Right lobe of liver (tissue), 4 donors: ENCODE measurements around the gene ERMP1.
"Not testable (repeated sequence)": the region's sequence is repeated elsewhere in the genome, so short reads cannot be mapped to it uniquely, and the experiment has no call there.

ENCODE experiments used
- POLR2A ChIP-seq: fragments of 450-650 bp; IDR thresholded peaks from one replicate; pipeline ENCODE4 v1.6.1; 2017; ENCODE audit warnings: antibody characterized with exemption, mild to moderate bottlenecking
- TF ChIP-seq, protein P1 (sequence below), 4 donors: fragments of 200-600 bp in 3 of 4; fragments of 450-650 bp in 1 of 4; IDR thresholded peaks; one replicate each; pipeline versions ENCODE4 v1.5.1 to v1.8.0; 2016 to 2022; ENCODE audit warnings: antibody characterized with exemption in 4 of 4, mild to moderate bottlenecking in 2 of 4
- donor health status: DM: no; HTN: no; CAD: no.
- donor health status: DM: no; HTN: no; CAD: no.
- donor health status: DM: no; HTN: yes; CAD: no.

DNA sequence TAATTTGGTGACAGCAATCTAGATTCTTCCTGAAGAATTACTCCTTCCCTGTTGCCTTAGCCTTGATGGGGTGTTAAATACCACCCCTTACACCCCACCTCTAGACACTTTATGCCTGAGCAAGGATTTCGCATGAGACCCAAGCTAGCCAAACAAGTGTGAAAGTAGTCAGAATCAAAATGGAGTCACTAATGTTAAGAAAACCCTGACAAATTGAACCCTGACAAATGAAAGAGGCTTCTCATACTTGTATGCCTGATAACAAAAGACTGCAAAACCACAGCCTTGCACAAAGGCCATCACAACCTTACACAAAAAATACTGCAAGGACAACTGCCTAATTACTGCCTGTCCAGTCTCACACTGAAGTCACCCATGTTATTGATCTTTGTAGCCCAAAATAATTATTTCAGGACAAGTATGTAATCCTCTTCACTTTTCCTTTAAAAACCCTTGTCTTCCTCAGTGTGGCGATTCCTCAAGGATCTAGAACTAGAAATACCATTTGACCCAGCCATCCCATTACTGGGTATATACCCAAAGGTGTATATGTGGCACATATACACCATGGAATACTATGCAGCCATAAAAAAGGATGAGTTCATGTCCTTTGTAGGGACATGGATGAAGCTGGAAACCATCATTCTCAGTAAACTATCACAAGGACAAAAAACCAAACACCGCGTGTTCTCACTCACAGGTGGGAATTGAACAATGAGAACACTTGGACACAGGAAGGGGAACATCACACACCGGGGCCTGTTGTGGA lies 49.5 kb upstream of the ERMP1 start:
- TF ChIP-seq, protein P1, sequence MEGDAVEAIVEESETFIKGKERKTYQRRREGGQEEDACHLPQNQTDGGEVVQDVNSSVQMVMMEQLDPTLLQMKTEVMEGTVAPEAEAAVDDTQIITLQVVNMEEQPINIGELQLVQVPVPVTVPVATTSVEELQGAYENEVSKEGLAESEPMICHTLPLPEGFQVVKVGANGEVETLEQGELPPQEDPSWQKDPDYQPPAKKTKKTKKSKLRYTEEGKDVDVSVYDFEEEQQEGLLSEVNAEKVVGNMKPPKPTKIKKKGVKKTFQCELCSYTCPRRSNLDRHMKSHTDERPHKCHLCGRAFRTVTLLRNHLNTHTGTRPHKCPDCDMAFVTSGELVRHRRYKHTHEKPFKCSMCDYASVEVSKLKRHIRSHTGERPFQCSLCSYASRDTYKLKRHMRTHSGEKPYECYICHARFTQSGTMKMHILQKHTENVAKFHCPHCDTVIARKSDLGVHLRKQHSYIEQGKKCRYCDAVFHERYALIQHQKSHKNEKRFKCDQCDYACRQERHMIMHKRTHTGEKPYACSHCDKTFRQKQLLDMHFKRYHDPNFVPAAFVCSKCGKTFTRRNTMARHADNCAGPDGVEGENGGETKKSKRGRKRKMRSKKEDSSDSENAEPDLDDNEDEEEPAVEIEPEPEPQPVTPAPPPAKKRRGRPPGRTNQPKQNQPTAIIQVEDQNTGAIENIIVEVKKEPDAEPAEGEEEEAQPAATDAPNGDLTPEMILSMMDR (IDR thresholded peaks at IDR 0.05), result not testable (repeated sequence)
- TF ChIP-seq POLR2A, result not testable (repeated sequence)
